HG02981 (cell line): ENCODE data around the gene LHFPL3.

ENCODE experiments used
- ATAC-seq: cut with Tn5 transposase; IDR thresholded peaks from one replicate; pipeline ENCODE4 v1.9.1; 2021; ENCODE audit warnings: mild to moderate bottlenecking, moderate library complexity; ENCODE audit not compliant: unreplicated experiment

LHFPL3 gene

GRCh38 chr7:104791080-104791479 lies 462.7 kb downstream of the LHFPL3 start:
- ATAC-seq: no peak

DNA sequence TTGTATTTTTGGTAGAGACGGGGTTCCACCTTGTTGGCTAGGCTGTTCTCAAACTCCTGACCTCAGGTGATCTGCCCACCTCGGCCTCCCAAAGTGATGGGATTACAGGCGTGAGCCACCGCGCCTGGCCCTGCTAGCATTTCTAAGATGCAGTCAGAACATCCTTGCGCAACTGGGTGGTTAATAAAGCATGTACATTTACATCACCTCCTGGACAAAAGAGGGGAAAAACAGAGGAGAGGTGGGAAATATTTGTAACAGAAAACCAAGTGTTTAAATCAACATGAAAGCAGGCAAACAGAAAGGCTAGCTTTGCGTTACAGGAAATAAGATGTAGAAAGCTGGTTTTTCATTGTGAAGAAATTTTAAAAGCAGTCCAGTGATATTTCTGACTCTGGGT lies 464.7 kb downstream of the LHFPL3 start:
- no peak for ATAC-seq

- ATAC-seq: no peak
These were observed 465.8 kb downstream of the LHFPL3 start for GRCh38 chr7:104794154-104794553.

DNA sequence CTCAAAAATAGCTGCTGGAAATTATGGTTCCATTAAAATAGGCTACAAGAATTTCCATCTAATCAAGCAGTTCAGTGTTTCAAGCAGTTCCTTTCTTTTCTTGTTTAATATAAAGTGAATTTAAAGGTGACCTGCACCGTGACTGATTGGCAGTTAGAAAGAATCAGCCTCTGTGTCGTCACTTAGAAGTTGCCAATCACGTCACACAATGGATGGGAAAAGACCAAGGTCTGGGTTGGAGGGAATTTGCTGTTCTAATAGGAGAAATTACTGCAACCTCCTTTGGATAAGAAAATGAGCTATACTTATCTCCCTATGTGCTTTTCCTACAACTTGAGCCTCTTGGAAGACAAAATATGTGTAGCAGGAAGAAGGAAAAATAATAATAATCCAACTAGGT lies 466.2 kb downstream of the LHFPL3 start:
- ATAC-seq: no peak

DNA sequence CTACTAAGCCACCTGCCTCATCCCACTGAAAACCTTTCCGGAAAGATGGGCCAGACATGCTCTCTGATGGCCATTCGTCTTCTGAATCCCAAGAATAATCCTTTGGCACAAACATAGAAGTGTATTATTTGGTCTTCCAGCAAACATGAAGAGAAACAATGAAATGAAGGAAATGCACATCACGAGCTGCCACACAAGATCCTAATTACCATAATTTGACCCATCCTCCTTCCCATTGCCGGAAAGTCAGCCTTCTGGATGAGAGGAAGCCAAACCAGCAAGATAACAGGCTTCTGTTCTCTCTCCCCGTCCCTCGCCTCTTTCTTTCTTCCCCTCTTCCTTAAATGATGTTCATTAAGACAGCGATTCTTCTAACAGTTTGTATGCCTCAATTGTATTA lies 466.7 kb downstream of the LHFPL3 start:
- no peak for ATAC-seq

DNA sequence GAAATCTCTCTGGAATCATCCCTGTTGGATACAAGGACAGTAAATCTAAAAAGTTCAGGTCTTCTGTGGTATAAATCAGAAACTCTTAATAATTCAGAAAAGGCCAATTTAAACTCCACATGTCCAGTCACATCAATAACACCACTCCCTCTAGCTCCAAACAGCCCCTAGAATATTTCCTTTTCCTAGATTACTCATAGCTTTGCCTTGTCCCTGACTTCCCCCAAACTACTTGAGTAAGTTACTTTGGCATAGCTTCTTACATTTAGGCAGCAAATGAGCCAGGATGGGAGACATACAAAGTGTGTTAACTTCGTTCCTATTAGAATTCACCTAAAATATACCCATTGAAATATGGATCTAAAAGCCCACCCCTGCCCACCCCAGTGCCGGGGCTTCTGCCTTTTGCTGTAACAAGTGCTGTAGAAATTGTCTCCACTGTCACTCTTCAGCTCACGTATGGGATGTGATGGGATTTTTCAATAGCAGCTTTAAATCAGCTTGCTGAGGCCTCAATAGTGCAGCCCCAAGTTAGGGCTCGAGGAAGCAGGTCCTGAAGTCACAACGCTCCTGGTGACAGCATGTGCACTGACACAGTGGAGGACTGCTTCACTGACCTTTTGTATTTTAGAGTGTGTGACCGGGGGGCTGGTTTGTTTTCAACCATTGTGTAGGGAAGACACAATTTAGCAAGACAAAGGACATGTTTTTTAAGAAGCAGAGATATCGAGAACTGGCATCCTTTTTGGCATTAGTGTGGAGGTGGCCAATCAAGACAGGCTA lies 467.4 kb downstream of the LHFPL3 start:
- ATAC-seq: no peak

DNA sequence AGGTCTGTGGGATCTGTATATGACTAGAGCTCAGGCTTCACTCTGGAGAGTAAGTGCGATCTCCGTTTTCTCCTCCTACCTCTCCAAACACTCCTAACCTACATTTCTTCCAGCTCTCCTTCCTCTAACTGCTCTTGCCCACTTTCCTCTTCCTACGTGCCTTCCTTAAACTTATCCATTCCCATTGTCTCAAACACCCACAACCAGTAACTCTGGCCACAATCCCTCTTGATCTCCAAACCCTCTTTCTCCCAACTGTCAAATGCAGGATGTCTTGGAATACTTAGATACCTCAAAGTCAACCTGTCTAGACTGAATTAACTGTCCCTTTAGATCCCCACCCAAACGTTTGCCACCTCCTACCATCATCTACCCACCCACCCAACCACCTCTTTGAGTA lies 471.9 kb downstream of the LHFPL3 start:
- no peak for ATAC-seq

DNA sequence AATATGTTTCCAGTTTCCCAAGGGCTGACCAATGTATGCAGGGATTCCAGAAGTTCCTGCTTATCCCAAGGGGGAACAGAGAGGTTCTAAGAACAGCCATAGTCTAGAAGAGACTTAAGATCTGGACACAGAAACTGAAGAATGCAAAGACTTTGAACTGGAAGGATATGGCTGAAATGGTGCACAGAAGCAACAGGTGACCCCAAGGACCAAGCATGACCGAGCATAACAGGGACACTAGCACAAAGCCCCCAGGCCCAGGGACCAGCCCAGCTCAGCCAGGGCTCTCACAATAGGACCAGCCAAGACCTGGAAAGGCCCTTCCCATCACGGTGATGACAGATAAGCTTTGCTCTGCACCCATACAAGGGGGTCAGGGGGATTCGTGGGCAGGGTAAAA lies 472.6 kb downstream of the LHFPL3 start:
- no peak for ATAC-seq

GRCh38 chr7:104803931-104804330 lies 475.5 kb downstream of the LHFPL3 start:
- ATAC-seq: no peak

GRCh38 chr7:104804696-104805095 lies 476.3 kb downstream of the LHFPL3 start:
- no peak for ATAC-seq

DNA sequence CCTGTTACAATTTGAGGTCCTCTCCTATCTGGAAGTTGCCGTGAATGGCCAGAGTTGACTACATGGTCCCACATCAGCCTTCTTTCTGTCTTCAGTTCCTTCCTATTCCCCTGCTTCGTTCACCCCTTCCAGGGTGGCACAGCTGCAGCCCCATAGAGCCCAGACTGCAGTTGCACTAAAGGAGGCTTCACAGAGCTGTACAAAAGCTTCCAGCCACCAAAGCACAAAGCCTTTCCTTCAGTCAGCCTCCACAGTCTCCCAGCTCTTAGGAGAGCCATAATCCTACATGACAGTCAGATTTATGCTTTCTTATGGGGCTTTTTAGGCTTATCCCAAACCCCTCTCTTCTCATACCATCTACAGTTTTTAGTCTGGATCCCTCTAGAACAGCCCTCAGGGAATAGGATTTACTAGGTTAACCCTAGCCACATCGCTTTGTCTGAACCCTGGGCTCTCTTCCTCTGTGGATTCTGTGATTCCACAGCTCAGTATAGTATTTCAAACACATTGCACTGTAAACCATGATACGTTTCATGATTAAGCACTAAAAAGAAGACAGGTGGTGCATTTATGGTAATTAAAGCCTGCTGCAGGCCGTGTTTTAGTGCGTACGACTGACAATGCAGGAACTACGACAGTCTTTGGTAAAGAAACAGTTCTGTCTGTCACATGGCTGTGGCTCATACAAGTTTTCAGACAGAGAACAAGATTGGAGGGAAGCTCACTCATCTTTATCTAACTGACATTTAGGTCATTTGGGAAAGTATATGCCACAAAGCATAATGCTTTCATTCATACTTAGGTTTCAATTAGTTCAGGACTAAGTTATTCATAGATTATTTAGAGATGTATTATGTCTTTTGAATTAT lies 477.3 kb downstream of the LHFPL3 start:
- ATAC-seq: no peak

- no peak for ATAC-seq
These were observed 479.3 kb downstream of the LHFPL3 start for GRCh38 chr7:104807671-104808070.

- no peak for ATAC-seq
These were observed 481.5 kb downstream of the LHFPL3 start for GRCh38 chr7:104809906-104810305.

DNA sequence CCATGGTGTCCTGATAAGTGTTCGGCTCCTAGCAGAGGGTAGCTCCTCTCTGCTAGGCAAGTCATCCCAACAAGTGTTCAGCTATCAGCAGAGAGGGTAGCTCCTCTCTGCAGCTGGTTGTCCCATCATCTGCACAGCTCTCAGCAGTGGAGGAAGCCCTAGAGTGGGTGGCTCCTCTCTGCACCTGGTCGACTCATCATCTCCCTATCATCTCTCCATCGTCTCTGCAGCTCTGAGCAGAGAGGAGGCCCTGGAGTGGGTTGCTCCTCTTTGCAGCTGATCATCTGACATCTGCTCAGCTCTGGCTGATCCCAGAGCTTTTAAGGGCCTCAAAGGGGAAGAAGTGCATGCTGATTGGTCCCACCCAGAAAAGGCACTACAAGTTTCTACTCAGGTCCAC lies 485.7 kb downstream of the LHFPL3 start:
- ATAC-seq: no peak

GRCh38 chr7:104814671-104815400 lies 486.4 kb downstream of the LHFPL3 start:
- no peak for ATAC-seq

DNA sequence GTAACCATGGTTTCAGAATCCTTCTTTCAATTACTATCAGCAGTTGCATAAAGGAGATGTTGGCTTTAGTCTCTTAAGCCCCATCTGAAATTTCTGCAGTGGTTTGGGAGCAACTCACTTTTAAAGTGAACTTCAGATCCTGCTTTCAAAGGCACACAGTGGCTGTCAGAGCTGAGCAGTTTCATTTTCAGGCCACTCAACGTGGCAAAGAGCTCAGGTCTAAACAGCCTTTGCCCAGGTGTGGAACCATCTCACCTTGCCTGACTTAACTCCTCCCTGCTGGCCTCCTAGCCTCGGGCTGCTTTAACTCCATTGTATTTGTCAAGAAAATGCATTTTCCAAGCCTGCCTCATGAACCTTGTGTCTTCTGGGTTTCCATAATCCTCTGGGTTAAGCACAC lies 488.1 kb downstream of the LHFPL3 start:
- ATAC-seq: no peak

GRCh38 chr7:104818961-104819880 lies 490.8 kb downstream of the LHFPL3 start:
- no peak for ATAC-seq

DNA sequence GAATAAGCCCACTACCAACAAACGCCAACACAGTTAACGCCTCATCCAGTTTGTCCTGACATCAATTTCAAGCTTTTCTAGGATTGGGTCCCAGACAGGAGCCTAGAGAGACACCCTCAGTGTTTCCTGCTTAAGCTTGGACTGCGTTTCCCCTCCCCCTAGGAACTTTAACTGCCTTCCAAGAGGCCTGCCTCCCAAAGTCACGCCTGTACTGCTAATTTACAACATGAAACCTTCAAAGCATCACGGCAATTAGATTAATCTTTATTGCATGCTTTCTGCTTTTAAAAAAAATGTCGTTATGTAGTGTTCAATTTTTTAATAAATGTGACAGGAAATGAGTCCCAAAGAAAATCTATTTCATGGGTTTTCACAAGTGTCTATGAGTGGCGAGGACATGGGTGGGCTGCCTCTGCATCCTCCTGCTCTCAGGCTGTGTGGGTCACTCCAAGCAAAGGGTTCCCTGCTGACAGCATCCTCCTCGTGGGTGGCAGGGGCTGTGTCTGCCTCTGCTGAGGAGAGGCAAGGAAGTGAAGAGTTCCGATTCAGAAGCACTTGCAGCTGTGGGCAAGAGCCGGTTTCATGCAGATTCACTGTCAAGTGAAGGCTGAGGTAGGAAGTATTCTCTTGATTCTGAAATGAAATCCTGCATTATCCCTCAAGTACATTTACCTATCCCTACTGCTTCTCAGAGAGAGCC lies 492.6 kb downstream of the LHFPL3 start:
- ATAC-seq: no peak

DNA sequence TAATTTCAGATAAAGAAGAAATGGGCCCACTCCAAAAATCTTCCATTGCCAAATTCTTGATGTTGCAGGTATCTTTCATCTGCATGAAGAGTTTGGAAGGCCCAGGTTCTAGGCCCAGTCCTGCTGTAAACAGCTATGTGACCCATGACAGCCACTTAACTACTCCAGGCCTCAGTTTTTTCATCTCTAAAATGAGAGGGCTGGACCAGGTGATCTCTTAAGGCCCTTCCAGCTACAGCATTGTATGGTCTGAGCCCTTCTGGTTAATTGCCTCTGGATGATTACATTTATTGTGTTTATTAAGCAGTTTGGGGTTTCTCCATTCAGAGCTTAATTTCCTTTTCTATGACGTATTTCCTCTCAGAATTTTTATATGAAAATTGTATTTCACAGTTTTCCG lies 494.8 kb downstream of the LHFPL3 start:
- no peak for ATAC-seq

GRCh38 chr7:104825099-104825498 lies 496.7 kb downstream of the LHFPL3 start:
- no peak for ATAC-seq
